Muscle of arm (tissue), 12 donors: ENCODE results near the gene E2F8. TPM values are rescaled to one million over a fixed set of nuclear protein-coding genes. Genes with fewer than 3 reads are reported as not detected.
A peak's percentile ranks its signal among the peaks of the same experiment; 100 is the strongest.

ENCODE experiments used
- DNase-seq: peaks from one replicate; pipeline ENCODE4 v3.0.0-alpha.2; 2013
- polyA plus RNA-seq, 12 donors: library from polyadenylated mRNA; unstranded; fragments of 120-200 nt; gene quantifications; one replicate each; pipeline ENCODE4 v1.2.1, GENCODE V29; 2013; ENCODE audit not compliant: insufficient read length in 12 of 12

E2F8 gene
- polyA plus RNA-seq, 12 donors: 15.0 to 32.8 (median 25.3) TPM; not detected in 1

DNA sequence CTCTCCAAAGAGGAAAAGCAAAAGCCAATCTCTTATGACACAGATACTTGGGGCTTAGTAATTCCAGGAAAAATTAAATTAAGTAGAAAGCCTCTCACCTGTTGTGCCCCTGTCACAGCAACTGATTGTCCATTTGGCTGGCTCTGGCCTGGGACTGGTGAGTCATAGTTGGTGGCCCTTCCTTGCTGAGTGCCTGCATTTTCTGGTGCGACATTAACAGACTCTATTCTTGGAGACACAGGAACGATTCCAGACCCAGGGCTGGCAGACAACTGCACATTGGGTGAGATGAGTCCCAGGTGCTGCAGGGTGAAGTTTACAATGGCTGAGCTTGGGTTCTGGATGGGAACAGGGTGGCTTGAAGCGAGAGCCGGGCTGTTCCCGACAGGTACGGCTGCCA lies 15.6 kb downstream of the E2F8 start:
- no peak for DNase-seq

DNA sequence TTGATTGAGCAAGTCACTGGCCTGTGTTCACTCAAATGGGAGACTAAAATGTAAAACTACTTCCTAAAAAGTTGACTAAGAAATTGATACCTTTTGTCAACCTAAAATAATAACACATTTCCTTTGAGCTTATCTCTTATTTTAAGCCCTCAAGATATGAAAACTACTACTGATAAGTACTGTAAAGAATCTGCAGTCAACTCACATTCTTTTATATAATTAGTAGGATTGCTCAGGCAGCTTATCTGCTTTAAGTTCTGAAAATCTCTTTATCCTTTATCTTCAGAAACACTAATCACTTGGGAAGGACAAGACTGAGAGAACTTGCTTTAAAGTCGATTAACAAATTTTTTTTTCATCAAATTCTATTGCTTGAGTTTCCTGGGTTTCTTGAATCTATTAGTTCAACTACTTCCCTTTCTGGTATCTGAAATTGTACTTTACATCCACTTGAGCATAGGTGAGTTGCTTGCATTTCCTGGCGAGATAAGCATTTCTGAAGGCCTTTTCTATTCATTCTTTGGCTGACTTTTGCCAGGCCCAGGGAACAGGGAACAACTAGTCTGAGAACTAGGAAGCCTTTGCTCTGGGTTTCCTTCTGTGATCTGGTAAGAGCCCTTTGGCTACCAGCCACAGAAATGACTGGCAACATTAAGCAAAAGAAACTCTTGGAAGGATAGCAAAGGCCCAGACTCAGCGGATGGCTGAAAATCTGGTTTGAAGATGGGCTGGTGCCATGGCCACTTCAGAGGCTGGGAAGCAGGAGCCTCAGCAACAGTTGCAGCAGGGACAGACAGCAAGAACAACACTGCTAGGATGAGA lies 19.6 kb downstream of the E2F8 start:
- DNase-seq: no peak

DNA sequence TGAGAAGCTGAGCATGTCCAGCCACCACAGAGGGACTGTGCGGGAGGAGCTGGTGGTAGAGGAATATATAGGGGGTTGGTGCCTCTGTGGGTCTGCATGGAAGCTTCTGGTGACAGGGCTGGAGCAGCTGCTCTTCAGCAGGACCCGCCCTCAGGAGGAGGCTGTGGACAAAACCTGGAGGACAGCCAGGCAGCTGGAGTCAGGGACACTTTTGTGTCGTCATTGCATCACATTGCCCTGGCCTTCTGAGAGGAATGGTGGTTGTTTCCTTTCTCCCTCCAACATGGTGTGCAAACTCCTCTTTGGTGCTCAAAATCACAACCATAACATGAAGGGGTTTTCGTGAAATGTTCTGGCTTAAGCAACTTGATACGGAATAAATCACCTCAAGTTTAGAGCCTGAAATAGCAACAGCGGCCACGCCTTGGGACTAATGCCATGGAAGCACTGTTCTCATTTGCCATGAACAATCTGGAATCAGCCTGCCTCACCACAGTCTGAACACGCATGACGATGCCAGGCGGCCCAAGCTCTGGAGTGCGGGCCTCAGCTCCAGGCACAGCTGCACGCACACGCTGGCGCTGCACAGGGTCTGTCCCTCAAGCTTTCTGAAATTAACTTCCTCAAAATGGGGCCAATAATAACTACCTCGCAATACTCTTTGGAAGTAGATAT lies 21.8 kb downstream of the E2F8 start:
- DNase-seq: peak; percentile 60

DNA sequence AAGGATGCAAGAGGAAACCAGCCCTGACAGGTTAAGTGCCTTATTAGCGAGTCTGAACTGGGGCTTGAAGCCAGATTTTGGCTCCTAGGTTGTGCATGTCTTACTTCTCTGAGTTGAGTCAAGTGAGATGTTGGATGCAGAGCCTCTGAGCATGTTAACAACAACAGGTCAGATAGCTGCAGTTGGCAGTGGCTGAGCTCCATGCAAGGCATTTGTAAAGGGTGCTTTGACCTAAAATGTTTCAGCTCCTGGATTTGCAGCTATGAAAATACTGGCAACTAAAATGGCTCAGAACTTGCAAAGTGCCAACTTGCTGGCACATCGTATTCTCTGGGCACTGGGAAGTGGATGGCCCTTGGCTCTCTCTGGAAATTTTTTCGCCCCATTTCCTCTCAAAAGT lies 22.5 kb downstream of the E2F8 start:
- DNase-seq: no peak

DNA sequence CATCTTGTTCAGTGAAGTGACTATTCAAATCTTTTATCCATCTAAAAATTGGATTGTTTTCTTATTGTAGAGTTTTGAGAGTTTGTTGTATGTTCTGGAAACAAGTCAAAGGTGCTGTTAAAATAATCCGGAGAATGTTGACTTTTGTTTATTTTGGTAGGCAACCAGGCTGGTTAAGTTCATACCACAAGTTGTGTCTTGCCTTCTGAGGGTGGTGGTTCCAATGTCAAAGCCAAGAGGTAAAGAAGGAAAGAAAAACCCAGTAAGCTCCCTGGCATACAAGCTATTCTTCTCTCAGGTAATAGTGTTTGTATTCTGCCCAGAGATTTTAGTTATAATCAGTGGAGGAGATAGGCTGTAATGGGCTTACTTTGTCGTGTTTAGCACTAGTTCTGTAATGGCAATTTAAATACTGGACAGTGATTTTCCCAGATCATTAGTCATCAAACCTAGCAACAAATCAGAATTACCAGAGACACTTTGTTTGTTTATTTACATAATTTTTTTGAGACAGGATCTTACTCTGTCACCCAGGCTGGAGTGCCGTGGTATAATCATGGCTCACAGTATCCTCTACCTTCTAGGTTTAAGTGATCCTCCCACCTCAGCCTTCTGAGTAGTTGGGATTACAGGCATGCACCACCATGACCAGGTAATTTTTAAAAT lies 23.9 kb downstream of the E2F8 start:
- no peak for DNase-seq

DNA sequence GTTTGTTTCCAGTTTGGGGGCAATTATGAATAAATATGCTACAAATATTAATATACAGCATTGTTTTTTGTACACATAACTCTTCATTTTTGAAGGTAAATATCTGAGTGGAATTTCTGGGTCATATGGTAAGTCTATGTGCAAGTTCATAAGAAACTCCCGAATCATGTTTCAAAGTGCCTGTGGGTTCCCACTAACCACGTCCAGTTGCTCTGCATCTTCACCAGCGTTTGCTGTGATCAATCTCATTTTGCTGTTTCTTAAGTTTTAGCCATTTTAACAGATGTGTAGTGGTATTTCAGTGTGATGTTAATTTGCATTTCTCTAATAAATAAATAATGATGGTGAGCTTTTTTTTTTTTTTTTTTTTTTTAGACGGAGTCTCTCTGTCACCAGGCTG lies 24.7 kb downstream of the E2F8 start:
- DNase-seq: no peak

DNA sequence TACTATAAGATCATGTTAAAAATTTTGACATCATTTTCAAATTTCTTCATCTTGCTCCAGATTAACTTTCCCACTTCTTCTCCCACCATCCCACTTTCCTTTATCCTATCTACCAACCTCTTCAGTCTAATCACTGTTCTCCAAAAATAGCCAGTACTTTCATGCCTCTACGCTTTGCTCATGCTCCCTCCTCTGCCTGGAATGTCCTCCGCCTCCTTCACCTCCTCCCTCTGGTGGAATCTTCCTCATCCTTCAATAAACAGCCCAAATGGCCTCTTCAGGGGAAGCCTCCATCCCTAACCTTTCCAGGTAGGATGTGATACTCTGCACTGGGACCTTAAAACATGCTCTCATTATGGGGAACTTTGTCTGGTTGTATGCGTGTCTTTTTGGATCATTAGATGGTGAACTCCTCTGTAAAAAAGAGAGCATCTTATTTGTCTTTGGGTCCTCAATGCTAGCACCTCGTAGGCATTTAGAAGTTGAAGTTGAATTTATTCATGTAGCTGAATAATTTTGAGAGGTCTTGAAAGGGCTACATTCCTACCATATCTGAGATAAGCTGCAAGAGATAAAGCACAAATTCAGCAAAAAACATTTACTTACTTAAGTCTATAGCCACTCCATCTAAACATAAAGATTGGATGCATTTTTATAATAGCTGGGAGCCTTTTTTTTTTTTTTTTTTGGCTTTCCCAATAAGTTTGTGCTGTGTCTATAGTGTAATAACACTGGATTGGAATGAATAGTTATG lies 31.0 kb downstream of the E2F8 start:
- DNase-seq: no peak

DNA sequence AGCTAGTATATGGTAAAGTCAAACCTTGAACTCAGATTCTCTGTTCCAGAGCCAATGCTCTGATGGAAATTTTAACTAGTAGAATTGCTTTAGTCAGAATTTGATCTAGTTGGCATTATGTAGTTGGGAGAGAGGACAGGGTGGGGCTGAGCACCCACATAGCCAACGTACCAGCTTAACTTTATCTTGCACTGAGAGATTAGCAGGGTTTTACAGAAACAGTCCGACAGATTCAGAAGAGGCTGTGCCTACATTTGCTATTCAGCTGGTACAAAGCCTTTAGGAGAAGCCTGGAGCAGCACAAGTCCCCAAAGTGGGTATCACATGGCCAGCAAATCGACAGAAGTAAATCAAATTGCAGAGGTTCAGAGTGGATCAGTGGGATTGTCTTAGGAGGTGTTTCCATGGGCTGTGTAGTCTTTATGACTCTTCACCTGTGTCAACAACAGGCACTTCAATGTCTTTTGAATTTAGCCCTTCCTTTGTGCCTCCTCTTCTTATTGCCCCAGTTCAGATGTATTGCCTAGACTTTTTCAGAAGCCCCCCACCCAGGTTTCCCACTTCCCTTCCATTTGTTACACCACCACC lies 31.7 kb downstream of the E2F8 start:
- DNase-seq: no peak

DNA sequence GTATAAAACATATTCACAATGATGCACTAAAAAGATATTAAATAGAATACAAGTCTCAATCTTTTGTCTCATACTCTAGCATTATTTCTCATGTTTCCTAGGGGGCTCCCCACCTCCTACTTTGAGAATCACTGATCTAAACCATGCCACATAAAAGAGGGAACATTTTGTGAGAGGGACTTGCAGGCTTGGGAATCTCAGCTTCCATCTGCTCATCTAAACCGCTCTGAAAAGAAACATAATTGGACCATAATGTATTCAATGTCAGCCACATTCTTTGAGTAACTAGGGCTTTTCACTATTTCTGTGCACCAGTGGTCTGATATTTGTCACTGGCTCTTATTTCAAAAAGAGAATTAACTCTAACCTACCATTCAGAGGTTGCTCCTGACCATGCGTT lies 32.6 kb downstream of the E2F8 start:
- no peak for DNase-seq

DNA sequence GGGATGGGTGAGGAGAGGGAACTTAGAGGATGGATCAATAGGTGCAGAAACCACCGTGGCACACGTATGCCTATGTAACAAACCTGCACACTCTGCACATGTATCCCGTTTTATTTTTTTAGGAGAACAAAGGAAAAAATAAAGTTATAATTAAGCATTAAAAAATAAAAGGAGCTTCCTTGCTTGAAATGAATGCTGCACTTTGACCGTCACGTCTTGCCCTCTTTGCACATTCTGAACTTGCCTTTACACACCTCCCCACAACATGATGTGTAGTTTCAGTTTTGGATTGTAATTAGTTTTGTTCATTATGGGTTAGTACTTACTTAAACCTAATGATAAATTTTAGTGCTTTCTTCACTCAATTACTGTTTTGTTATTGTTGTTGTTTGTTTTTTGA lies 35.9 kb downstream of the E2F8 start:
- no peak for DNase-seq

DNA sequence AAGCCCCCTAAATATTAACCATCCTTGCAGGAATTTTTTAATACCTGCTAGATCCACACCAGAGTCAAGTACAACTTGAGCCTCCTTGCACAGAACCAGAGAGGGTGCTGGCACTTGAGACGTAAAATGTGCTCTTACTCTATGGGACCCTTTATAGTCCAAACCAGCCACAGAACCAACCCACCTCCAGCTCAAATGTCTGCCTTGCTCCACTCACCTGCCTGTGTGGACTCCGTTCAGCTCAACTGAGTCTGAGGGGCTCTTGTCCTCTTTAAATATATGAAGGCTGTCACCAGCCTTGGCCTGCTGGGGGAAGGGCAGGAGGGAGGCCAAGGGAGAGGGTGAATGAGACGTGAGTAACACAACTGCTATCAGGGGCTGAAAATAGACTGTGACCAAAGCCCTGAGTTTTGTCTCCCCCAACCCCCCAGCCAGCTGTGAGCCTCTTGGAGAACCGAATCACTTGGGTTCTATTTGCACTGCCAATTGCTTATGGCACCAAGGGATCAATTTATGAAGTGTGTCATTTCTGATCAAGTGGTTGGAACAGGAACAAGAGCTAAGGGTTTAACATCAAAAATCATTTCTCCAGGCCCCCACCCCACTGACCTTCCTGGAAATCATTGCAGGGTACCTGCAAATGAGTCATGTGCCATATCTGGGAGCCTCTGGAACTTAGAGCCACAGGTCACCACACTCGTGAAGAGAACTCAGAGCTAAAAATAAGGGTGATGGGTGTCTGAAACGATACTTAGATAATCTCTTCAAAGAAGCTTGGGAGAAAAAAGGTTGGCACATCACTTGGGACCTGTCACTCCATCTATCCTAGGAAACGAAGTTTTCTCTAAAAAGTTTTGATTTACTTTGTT lies 38.8 kb downstream of the E2F8 start, which contains the start of gene CSRP3:
Gene CSRP3, minus strand, starts transcription at position 247 of the 869 bp plus-strand sequence. CDS start 9,535 bp downstream, outside the sequence.
- no peak for DNase-seq

DNA sequence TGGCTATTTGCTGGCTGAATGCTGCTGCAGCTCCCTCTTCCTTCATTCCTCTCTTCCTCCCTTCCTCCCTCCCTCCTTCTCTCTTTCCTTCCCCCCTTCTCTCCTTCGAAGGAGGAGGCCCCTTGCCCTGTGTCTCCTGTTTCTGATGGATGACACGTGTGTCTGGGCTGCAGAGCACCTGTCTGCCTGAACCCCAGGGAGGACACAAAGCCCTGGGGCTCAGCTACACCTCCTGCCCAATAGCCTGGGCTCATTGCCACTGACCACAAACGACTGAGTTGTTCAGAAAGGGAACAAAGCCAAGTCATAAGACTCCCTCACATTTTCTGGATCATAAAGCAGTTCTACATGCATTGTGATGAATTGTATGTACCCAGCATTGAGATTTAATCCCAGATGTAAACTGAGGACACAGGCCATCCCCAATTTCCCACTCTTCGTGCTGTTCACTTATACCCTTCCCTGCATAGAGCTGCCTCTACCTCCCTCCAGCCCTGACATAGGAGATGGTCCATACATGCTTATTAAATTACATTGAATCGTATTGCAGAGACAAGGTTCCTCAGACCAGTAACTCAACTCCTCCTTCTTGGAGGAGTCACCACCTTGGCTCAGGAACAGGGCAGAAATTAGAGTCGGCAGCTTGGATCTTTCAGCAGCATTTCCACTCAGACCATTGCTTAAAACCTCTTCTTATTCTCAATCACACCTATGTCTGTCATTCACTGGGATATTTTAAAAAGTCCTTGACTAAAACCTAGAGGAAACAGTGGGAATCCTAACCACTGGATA lies 40.1 kb downstream of the E2F8 start:
- no peak for DNase-seq

DNA sequence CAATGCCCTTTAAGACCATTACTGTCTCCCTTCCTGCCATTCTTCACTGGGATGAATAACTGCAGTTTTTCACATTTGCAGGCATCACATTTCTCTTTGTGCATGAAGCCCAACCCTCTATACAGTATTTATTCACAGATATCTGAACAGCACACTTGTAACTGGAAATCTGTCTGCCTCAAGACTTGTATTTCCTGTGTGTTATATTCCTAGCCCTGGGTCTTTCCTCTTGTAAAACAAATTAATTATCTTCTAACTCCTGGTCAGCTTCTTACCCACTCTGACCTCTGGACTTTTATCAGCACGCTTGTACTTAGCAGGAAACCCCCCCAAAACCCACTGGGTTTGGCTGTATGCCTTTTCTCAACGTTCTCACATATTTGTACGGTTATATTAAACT lies 41.0 kb downstream of the E2F8 start:
- no peak for DNase-seq

DNA sequence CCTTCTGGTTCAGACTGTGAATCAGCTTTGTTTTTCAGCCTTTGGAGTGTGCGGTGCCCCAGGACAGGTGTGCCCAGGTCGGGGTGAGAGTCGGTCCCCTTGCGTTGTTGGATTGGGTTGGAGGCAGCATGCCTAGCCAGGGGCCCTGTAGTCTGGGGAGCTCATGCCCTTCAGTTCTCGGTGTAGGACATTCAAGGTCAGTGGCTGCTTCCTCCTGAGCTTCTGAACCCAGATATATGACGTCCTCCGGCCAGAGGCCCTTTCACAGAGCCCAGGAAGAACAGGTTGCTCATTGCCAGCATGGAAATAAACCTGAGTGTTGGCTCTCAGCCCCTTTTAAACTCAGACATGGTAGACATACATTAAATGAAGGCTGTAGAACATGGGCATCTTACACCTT lies 41.7 kb downstream of the E2F8 start:
- DNase-seq: no peak

DNA sequence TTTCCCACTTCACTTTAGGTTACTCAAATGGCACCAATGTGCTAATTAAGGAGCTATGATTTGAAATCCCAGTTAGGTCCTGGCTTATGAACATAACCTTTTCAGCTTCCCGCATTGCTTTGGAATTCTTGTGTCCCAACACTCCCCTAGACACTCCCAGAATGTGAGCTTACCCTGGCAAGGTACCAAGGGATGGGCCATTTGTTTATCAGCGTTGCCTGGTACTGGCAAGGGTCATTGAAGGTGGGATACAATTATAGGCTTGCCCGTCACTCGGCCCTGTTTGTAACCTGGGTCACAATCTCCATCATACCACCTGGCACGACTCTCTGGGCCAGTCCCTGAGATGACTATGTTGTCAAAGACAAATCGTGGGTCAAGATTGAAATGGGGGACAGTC lies 44.3 kb downstream of the E2F8 start:
- no peak for DNase-seq

DNA sequence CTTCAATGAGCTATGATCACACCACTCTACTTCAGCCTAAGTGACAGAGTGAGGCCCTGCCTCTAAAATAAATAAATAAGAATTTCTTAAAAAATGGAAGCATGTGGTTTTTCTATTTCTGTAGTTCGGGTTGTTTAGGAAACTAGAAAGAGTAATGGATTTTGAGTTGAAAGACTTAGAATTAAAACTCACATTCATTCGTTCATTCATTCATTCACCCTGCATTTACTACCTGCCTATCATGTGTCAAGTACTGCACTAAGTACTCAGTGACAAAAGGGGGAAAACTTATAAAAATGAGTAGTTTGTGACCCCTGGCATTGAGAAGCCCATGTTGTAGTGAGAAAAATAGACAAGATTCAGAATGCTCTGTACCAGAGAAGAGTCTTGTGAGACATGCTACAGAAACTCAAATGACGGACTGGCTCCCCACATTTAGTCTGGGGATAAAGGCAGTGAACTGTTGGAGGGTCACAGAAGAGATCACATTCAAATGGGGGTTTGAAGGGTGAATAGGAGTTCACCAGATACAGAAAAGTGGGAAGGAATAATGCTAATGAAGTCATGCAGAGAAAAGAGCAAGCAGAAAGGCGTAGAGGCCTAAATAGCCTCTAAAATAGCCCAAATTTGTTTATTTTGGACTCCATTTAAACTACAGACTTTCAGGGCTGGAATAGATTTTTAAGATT lies 46.0 kb downstream of the E2F8 start:
- no peak for DNase-seq

DNA sequence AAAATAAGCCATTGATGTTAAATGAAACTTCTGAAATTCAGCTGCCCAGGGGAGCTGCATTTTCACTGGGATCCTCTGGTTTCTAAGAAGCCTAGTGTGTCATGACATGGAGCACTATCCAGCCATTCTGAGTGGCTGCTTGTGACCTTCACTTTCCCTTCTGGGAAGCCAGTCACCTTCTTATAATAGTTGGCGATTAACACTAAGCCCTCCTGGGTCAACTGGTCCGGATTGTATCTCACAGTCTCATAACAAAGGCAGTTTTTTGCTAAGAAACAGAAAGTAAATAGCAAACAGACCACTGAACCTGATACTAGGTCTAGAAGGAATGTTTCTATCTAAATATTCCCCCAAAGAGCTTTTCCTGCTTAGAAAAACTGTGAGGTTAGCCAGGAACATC lies 46.8 kb downstream of the E2F8 start:
- no peak for DNase-seq

DNA sequence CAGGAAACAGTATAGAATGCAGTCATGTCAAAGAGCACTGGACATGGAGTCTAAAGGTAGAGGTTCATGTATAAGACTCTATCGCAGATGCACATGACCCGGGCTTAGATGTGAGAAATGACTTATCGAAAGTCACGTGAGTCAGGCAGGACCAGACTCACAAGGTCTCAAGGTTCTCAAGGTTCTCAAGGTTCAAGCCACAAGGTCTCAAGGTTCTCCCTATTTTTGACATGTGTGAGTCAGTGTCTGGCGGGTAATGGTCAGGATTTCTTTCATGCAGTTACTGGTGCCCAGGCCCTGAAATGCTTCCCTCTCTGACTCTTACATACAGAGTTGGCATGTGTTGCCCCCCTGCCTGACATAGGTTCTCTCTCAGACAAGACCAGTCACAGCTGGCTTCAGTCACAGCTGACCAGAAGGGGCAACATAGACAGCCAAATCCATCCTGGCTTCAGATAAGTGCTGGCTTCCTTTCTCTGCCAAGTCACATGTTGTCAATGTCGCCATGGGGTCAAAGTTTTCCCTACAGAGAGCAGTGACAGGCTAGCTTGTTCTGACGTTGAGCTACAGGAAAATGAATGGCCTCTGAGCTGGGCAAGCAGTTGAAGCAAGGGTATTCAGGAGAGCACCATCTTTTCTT lies 49.1 kb downstream of the E2F8 start:
- DNase-seq: no peak

DNA sequence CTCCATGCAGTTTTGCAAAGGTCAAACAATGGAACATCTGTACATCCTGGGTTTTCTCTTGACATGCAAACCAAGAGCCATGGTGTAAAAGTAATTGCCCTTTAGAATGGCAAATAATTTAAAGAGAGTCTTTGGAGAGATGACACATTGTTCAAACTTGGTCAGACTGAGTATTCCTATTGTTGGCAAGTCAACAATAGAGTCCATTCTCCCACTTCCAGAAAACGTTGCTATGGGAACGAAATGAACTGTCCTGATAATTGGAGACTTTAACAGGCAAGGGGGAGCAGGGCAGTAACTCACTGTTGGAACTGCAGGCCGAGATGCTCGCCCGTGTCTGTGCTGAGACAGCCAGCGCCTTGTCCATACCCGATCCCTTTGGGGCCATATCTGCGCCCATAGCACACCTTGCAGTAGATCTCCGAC lies 52.9 kb downstream of the E2F8 start:
- no peak for DNase-seq
